22Rv1 (cell line): Measurements from ENCODE around the gene OLFML2B.

Source experiments
- ZFX ChIP-seq: fragments of 450-650 bp; IDR thresholded peaks from 2 replicates; pipeline ENCODE4 v1.6.1; 2017; ENCODE audit warnings: antibody characterized with exemption, borderline replicate concordance
- TF ChIP-seq, protein P1 (sequence below): fragments of 450-650 bp; IDR thresholded peaks from 2 replicates; pipeline ENCODE4 v1.5.1; 2017; ENCODE audit warnings: mild to moderate bottlenecking

DNA sequence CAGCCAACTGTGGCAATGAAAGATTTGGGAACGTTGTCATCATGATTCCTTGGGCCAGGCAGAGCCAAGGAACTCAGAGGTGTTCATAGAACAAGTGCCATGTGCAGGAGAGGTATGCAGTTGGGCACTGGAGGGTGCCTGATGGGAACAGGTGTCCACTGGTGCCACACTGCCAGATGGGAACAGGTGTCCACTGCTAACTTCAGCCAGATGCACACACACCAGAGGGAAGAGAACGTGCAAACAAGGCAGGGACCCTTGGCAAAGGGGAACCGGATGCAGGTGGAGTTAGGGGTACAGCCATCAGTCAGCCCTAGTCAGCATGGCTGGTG, 13.5 kb downstream of the OLFML2B start:
- TF ChIP-seq, protein P1, sequence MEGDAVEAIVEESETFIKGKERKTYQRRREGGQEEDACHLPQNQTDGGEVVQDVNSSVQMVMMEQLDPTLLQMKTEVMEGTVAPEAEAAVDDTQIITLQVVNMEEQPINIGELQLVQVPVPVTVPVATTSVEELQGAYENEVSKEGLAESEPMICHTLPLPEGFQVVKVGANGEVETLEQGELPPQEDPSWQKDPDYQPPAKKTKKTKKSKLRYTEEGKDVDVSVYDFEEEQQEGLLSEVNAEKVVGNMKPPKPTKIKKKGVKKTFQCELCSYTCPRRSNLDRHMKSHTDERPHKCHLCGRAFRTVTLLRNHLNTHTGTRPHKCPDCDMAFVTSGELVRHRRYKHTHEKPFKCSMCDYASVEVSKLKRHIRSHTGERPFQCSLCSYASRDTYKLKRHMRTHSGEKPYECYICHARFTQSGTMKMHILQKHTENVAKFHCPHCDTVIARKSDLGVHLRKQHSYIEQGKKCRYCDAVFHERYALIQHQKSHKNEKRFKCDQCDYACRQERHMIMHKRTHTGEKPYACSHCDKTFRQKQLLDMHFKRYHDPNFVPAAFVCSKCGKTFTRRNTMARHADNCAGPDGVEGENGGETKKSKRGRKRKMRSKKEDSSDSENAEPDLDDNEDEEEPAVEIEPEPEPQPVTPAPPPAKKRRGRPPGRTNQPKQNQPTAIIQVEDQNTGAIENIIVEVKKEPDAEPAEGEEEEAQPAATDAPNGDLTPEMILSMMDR, result no peak
- no peak for TF ChIP-seq ZFX
